GM18505 (cell line): ENCODE measurements around the gene PIP4P1.

Source experiments
- ATAC-seq: cut with Tn5 transposase; IDR thresholded peaks from one replicate; pipeline ENCODE4 v1.9.1; 2021; ENCODE audit not compliant: unreplicated experiment
- POLR2A ChIP-seq: IDR thresholded peaks from 4 replicates; pipeline ENCODE4 v1.6.1; 2011; ENCODE audit warnings: borderline replicate concordance; ENCODE audit not compliant: insufficient read depth, insufficient read length; ENCODE audit errors: extremely low read depth

The PIP4P1 gene

GRCh38 chr14:20489093-20489994 lies 28.1 kb upstream of the PIP4P1 start:
- ATAC-seq = peak; percentile 59
- TF ChIP-seq POLR2A = no peak

GRCh38 chr14:20487396-20487725 lies 26.1 kb upstream of the PIP4P1 start:
- ATAC-seq = no peak
- TF ChIP-seq POLR2A = no peak

DNA sequence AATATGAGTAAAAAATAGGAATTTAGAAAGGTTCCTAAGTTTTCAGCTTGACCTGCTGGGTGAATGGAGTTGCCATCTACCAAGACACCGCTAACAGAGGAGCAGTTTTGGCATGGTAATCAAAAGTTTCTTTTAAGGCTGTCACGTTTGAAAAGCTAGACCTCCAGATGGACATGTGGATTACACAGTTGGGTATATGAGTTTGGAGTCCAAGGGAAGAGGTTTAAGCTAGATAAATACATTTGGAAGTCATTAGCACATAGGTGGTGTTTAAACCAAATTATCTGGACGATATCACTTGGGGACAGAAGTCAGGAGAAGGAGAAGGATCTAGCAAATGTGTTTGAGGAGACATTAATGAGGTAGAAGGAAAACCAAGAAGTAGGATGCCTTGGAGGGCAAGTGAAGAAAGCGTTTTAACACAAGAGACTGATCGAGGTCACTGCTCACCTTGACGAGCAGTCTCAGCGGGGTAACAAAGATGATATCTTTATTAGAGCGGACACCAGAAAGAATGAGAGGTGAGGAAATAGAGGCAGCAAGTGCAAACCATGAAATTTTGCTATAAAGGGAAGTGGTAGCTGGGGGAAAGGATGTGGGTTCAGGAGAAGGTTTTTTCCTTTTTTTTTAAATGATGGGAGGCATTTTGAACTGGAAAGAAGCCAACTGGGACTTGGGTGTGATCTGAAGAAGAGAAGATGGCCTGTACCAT lies 25.6 kb upstream of the PIP4P1 start:
- no peak for ATAC-seq
- TF ChIP-seq POLR2A = no peak

- no peak for TF ChIP-seq POLR2A
- no peak for ATAC-seq
These were observed 24.7 kb upstream of the PIP4P1 start for GRCh38 chr14:20485900-20486299.

DNA sequence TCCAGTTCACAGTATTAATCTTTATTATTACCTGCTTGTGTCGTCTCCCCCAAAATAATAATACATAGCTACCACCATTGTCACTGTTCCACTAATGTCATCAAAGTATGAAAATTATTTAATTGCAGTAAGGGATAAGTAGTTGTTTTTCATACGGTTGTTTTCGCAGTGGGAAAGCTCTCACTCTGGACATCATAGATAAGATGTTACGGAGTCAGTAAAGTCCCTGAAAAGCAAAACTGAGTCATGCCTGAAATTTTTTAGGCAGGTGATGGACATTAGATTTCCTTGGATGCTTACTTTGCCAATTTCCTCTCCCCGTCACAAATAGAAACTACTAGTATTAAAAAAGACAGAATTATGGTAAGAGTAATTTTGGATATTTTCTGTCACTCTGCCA lies 21.1 kb upstream of the PIP4P1 start:
- no peak for TF ChIP-seq POLR2A

DNA sequence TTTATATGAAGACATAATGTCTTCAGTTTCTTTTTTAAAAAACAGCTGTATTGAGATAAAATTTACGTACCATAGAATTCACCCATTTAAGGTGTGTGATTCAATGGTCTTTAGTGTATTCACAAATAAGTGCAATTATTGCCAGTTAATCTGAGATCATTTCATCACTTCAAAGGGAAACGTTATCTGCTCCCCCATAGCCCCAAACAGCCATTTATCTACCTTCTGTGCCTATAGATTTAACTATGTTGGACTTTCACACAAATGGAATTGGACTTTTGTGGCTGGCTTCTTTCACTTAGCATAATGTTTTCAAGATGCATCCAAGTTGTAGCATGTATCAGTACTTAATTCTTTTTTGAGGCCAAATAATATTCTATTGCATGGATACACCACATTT lies 17.7 kb upstream of the PIP4P1 start:
- TF ChIP-seq POLR2A = no peak
- ATAC-seq = no peak

More for the DNA sequence above, 21.1 kb upstream of the PIP4P1 start:
- no peak for ATAC-seq

- no peak for ATAC-seq
These were observed 16.1 kb upstream of the PIP4P1 start for GRCh38 chr14:20477211-20477876.

GRCh38 chr14:20476776-20477175 lies 15.5 kb upstream of the PIP4P1 start:
- no peak for TF ChIP-seq POLR2A
- ATAC-seq = no peak

More at GRCh38 chr14:20477211-20477876, 16.1 kb upstream of the PIP4P1 start:
- no peak for TF ChIP-seq POLR2A

DNA sequence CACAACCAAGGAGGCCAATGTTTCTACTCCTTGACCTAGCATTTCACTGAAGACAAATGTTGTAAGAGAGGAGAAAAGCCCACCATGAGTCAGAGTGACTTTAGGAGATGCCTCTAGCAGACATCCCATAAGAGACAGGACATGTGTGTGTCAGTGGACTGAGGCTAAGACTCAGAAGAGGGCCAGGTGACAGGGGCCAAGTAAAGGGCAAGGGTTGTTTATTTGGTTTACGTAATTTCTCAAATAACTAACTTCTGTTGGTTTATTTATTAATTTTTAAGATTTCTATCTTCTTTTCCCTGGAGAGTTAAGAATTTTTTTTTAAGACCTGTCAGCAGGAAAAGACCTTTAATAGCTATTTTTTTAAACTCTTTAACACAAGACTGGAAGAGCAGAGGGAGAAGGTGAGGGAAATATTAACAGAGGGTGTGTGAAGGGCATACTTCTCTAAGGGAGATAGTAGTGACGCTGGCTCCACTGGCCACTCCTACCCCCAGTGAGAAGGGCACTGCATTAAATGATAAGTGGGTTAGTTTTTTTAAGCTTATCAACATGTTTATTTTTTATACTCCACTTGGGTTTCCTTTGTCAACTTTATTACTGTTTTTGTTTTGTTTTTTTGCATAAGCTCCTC lies 11.4 kb upstream of the PIP4P1 start:
- no peak for ATAC-seq
- no peak for TF ChIP-seq POLR2A

DNA sequence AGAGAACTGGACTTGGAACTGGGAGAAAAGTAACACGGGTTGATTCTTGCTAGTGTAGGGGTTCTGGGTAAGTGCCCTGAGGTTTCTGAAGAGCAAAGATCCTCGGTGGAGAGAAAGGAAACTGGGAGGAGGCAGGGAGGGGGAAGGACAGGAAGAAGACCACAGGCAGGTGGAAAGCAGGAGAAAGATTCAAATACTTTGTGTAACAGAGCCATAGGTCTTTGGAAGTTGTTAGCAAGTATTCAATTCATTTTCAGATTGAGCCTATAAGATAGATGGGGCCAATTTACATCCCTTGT lies 9.3 kb upstream of the PIP4P1 start:
- ATAC-seq = no peak

GRCh38 chr14:20469890-20470602 lies 8.8 kb upstream of the PIP4P1 start:
- TF ChIP-seq POLR2A = no peak

More for the DNA sequence above, 9.3 kb upstream of the PIP4P1 start:
- TF ChIP-seq POLR2A = no peak

DNA sequence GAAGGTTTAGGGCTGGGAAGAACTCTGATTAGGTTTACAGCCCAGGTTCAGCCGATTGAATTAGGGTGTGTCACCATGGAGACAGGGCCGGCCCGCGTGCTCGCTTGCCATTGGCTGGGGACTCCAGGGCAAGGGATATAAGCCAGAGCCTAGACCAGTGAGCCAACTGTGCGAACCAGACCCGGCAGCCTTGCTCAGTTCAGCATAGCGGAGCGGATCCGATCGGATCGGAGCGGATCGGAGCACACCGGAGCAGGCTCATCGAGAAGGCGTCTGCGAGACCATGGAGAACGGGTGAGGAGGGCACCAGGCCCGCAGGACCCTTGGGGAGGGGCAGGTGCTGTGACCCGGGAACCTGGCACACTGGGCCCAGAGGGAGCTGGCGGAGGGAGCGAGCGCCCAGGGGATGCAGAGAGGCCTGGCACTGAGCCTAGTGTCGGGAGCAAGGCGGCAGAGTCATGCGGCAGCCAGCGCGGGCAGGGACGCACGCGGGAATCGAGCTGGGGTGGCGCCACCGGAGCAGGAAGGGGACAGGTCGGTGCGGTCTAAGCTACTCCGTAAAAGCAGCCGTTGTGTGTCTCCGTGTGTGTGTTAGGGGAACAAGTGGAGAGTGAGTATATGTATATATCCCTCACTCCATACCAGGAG lies 8.1 kb upstream of the PIP4P1 start, which contains the start of gene PNP:
TSS of gene PNP (plus strand) at position 165 of the 648 bp plus-strand sequence. CDS start at position 284, 119 bp downstream.
- TF ChIP-seq POLR2A = peak; percentile 100
- peak; percentile 94 for ATAC-seq

More at GRCh38 chr14:20469890-20470602, 8.8 kb upstream of the PIP4P1 start:
- peak; percentile 39 for ATAC-seq

- no peak for TF ChIP-seq POLR2A
- peak; percentile 6 for ATAC-seq
These were observed 7.6 kb upstream of the PIP4P1 start for GRCh38 chr14:20468764-20469241.
